ENCODE data around the gene TRUB2.
A peak's percentile ranks its signal among the peaks of the same experiment; 100 is the strongest.

Gene TRUB2, protein sequence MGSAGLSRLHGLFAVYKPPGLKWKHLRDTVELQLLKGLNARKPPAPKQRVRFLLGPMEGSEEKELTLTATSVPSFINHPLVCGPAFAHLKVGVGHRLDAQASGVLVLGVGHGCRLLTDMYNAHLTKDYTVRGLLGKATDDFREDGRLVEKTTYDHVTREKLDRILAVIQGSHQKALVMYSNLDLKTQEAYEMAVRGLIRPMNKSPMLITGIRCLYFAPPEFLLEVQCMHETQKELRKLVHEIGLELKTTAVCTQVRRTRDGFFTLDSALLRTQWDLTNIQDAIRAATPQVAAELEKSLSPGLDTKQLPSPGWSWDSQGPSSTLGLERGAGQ

DNA sequence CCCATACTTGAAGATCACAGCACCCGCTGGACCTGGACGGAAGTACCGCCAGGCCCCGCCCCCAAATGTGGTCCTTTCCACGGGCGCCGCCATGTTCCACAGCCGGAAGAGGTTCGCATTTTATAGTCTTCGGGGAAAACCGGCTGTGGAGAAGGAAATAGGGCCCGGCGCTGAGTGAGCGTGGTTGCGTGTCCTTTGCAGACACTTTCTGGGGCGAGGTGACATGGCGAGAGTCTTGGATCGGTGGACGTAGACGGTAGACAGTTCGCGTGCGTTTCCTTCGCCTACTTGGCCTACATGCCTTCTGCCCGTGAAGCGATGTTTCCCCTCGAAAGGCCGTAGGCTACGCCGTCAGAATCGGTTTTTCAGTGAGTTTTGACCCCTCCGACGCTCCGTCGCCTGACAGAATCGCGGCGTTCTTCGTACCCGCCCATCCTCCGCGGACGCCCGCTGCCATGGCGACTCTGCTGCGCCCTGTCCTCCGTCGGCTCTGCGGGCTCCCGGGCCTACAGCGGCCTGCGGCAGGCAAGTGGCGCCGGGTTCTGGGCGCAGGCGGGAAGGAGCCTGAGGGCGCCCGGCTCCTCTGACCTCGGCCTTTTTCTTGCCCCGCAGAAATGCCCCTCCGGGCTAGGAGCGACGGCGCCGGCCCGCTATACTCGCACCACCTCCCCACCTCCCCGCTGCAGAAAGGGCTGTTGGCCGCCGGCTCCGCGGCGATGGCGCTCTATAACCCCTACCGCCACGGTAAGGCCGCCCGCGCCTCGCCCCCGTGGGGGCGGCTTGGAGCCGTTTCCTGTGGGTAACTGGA, at the start of gene TRUB2, which contains the start of gene COQ4:
TSS of gene TRUB2 (minus strand) at position 44 of the 808 bp plus-strand sequence. CDS start at position 5, 39 bp downstream.
TSS of gene COQ4 (plus strand) at position 436 of the 808 bp plus-strand sequence. CDS start at position 456, 20 bp downstream.
- FAIRE-seq: peak; percentile 67

DNA sequence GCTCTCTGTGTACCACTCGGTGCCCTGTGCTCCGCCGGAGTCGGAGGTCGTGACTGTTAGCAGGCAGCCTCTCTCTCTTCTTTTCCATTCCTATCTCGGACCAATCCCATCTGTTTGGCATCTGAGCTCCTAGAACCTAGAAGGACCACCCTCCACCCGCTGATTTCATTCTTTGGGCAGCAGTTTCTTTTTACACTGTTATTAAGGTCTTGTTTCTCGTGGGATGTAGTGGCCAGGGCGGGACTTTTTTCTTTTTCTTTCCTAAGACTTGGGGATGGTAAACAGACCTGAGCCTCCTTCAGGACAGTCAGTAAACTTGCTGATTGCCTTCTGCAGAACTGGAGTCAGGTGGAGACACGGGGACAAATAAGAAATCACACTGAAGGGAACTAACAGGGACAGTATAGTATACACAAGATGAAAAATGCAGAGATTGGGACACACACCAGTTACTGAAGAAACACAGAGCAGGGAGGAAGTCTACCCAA, 49.4 kb upstream of the TRUB2 start:
- FAIRE-seq: no peak
- DNase-seq (ENCODE audit: extremely low spot score, insufficient read length, low read depth): no peak

More for the DNA sequence above, at the start of gene TRUB2, which contains the start of gene COQ4:
- peak; percentile 95 for DNase-seq (ENCODE audit: extremely low spot score, insufficient read length, low read depth)

DNA sequence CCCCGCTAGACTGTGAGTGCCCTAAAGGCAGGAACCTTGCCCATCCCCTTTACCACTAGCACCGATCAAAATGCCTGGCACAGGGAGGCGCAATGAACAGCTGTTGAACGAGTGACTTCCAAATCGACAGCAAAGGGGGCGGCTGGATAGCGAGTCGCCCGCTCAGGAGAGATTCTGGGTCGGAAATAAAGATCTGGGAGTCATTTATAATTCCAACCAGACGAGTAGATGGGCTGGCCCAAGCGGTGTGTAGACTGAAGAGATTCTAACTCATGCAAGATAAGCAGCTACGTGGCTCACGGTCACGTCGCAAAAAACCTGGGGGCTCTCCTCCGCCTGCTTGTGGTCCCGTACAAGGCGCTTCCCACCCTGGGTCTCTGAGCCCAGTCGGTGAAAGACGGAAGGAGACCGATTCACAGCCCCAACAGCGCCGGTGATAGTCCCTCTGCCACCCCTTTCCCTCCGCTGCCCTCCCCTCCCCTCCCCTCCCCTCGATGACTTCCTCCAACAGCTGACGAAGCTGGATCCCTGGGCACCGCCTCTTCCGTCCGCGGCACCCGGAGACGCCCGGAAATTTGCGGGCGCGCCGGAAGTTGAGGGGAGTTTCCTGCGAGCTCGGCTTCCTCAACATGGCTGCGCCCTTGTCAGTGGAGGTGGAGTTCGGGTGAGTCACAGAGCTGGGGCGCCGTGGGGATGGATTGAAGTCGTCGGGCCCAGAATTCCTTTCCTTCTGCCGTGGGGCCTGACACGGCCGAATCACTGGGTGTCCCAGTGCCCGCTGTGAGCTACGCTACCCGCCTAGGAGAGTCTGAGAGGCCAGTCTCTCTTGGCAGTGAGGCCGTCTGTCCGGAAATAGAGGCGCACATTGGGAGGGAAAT, 48.7 kb upstream of the TRUB2 start, which contains the start of gene URM1:
TSS of gene URM1 (plus strand) at position 623 of the 878 bp plus-strand sequence. CDS start at position 630, 7 bp downstream.
- peak; percentile 96 for DNase-seq (ENCODE audit: extremely low spot score, insufficient read length, low read depth)
- FAIRE-seq: peak; percentile 91

DNA sequence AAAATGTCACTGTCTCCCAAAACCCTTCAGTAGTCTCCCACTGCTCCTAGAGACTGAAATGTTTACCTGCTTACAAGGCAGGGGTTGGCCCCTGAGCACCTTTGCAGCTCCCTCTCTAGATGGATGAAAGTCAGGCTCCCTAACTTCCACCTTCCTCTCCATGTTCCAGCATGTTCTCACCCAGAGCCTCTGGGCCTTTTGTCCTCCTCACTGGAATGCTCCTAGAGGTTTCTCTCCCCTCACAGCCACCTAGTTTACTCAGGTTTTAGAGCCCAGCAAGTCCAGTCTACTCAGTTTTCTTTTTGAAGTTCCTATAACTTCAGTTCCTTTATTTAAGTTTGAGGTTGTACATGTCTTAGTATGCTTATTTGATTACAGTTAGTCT, 48.1 kb upstream of the TRUB2 start:
- FAIRE-seq (no peak), DNase-seq (ENCODE audit: extremely low spot score, insufficient read length, low read depth) (no peak)

DNA sequence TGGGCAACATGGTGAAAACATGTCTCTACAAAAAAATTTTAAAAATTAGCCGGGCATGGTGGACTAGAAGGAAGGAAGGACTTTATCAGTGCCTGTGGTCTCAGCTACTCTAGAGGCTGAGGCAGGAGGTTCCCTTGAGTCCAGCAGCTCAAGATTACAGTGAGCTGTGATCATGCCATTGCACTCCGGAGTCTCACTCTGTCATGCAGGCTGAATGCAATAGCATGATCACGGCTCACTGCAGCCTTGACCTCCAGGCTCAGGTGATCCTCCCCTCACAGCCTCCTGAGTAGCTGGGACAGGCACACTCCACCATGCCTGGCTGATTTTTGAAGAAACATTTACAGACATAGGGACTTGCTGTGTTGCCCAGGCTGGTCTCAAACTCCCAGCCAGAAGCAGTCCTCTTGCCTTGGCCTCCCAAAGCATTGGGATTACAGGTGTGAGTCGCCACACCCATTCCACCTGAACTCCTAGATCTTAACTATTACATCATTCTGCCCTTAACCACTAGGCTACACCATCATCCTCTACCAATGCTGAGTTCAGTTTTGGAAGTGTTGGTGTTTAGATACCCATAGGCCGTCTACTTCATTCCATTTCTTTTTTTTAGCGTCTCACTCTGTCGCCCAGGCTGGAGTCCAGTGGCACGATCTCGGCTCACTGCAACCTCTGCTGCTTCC, 46.9 kb upstream of the TRUB2 start:
- FAIRE-seq (no peak), DNase-seq (ENCODE audit: extremely low spot score, insufficient read length, low read depth) (no peak)

DNA sequence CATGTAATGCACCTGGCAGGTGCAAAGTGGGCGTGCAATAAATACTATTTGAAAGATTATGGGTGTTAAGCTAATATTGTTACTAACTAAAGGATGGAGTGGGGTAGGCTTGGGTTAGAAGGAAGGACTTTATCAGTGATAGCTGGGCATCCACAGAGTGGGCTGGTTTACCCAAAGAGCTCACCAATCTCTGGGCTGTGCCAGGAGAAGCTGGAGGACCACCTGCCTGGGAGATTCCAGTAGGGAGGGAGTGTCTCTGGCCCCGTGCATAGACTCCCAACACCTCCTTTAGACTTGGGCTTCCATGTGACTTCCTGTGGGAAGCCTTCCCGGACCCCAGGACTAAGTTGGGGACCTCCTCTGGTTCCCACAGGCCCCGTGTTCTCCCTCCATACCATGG, 43.3 kb upstream of the TRUB2 start:
- no peak for FAIRE-seq
- DNase-seq (ENCODE audit: extremely low spot score, insufficient read length, low read depth): no peak

DNA sequence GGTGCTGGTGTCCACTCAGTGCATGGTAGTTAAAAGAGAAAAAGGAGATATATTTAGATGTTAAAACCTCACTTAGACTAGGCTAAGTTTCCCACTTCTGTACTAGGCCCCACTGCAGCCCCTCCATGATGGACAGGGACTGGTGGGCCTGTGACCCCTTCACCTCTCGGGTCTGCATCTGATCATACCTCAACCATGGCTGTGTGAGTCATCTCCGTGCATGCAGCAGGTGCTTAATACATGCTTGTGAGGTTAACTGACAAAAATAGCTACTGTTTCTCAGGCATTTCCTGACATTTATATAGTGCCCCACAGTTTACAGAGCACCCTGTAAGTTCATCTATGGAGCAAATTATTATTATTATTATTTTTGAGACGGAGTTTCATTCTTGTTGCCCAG, 40.5 kb upstream of the TRUB2 start:
- no peak for DNase-seq (ENCODE audit: extremely low spot score, insufficient read length, low read depth)
- FAIRE-seq: no peak

DNA sequence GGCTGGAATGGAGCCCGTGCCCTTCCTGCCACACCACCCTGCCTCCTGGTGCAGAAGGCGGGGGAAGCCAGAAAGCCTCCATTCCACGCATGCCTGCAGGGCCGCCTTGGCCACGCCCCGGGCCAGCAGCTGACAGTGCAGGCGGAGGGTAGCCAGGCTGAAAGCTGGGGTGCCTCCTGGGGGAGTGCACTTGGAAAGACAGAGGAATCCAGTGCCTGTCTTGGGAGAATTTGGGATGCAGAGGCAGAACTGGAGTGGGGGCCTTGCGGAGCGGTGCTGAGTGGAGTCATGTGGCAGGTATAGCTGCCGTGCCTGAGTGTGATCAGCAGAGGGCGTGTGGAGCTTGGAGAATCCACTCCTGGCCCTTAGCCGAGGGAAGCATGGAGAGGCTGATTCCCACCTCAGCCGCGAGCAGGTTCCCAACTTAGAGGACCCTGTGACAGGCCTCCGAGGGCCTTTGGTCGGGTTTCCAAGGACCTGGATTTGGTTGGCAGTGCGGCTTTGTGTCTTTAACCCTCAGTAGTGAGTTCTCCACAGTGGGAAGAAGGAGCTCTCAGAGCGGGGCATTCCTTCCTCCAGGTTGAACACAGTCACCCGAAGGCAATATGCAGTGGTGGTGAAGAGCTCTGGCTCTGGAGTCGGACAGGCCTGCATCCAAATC, 39.9 kb upstream of the TRUB2 start:
- DNase-seq (ENCODE audit: extremely low spot score, insufficient read length, low read depth): peak; percentile 61

DNA sequence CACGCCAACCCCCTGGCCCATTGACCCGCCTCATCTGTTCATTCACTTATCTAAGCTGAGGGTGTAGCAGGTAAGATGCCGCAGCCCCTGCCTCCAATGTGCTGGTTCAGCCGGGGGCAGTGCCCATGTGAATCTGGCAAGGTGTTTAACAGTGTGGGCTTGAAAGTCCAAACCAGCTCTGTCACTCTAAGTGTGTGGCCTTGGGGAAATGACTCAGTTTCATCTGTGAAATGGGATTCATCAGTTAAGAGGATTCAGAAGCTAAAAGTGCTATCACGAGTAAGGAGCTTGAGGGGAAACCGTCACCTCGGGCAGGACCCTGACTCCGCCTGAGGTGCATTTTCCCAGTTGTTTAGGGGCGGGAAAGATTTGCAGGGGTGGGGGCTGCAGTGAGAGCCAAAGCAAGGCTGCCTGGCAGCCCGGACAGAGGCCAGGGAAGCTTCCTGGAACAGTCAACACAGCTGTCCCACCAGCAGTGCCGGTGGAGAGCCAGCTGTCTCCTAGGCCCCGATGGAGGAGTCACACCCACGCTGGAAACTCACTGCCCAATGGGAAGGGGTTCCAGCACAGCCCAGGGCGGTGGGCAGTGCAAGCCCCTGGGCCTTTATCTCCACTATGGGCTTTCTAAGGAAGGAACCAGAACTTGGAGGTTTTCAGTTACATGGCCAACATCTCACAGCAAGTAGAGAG, 39.2 kb upstream of the TRUB2 start:
- FAIRE-seq: no peak
- no peak for DNase-seq (ENCODE audit: extremely low spot score, insufficient read length, low read depth)

More for the DNA sequence above, 39.9 kb upstream of the TRUB2 start:
- FAIRE-seq: peak; percentile 64

DNA sequence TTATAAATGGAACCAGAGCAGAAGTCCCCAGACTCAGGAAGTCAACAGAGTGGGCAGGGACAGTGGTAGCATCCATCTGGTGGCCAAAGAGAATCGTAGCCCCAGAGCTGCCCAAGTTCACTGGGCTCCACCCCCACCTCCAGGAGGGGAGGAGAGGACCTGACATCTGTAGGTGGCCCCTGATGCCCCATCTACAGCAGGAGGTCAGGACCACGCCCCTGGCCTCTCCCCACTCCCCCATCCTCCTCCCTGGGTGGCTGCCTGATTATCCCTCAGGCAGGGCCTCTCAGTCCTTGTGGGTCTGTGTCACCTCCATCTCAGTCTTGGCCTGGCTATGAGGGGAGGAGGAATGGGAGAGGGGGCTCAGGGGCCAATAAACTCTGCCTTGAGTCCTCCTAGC, 38.6 kb upstream of the TRUB2 start:
- no peak for FAIRE-seq
- DNase-seq (ENCODE audit: extremely low spot score, insufficient read length, low read depth): no peak

DNA sequence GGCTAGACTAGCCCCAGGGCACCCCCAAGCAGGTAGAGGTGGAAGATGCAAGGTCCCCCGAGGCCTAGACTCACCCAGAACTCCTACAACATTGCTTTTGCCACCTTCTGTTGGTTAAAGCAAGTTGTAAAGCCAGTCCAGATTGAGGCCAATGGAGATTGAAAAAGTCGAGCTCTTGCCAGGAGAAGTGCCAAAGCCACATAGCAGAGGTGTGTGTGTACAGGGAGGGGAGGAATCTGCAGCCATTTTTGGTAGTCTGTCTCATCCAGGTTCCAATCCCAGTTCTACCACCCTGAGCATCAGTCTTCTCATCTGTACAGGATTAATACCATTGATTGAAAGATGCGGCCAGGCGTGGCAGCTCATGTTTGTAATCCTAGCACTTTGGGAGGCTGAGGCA, 36.6 kb upstream of the TRUB2 start:
- FAIRE-seq: no peak

DNA sequence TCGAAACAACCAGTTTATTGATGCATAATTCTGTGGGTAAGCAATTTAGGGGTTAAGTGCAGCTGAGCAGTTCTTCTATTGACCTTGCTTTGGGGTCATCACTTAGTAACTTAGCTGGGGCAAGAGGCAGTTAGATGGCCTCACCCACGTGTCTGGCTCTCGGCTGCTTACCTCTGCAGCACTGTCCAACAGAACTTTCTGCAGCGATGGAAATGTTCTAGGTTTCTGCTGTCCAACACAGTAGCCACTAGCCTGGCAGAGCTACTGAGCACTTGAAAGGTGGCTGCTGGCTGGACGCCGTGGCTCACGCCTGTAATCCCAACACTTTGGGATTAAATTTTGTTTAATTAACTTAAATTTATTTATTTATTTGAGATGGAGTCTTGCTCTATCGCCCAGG, 35.8 kb upstream of the TRUB2 start:
- DNase-seq (ENCODE audit: extremely low spot score, insufficient read length, low read depth) (no peak), FAIRE-seq (no peak)

More for the DNA sequence above, 36.6 kb upstream of the TRUB2 start:
- DNase-seq (ENCODE audit: extremely low spot score, insufficient read length, low read depth): no peak

DNA sequence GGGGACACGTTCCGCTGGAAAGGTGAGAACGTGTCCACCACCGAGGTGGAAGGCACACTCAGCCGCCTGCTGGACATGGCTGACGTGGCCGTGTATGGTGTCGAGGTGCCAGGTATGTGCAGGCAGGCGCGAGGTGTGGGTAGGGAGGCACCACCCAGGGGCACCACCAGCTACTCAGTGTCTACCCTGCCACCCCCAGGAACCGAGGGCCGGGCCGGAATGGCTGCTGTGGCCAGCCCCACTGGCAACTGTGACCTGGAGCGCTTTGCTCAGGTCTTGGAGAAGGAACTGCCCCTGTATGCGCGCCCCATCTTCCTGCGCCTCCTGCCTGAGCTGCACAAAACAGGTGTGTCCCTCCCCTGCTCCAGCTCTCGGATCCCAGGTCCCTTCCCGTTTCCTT, 33.2 kb upstream of the TRUB2 start:
- FAIRE-seq: no peak
- no peak for DNase-seq (ENCODE audit: extremely low spot score, insufficient read length, low read depth)

DNA sequence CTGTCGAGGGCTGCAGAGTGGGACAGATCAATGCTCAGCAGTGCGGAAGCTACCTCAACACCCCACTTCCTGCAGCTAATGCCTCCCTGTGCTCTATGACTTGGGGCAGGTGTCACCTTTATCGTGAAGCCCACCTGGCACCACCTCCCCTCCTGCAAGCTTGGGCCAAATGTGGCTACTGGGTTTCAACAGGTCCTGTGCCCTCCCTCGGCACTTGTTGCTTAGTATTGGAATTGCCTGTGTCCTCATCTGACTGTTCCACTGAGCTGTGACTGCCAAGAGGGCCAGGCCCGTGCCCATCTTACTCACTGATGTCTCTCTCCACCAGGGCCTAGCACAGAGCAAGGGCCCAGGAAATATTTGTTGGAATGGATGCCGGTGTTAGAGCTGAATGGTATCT, 27.5 kb upstream of the TRUB2 start:
- DNase-seq (ENCODE audit: extremely low spot score, insufficient read length, low read depth): no peak
- no peak for FAIRE-seq

DNA sequence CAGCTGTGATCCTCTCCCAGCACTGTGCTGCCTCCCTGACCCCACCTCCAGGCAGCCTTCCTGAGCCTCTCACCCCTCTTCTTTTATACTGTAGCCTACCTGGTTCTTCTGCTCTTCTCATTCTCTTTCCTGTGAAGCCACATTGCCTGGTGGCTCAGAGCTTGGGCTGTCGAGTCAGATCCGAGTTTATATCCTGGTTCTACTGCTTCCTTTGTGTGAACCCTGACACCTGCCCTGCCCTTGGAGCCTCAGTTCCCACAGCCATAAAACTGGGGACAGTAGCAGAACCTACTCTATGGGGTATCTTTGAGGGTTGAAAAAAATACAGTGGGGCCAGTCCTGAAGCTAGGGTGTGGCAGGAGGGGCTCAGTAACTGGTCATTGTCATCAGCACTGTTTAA, 26.9 kb upstream of the TRUB2 start:
- DNase-seq (ENCODE audit: extremely low spot score, insufficient read length, low read depth) (no peak), FAIRE-seq (no peak)

DNA sequence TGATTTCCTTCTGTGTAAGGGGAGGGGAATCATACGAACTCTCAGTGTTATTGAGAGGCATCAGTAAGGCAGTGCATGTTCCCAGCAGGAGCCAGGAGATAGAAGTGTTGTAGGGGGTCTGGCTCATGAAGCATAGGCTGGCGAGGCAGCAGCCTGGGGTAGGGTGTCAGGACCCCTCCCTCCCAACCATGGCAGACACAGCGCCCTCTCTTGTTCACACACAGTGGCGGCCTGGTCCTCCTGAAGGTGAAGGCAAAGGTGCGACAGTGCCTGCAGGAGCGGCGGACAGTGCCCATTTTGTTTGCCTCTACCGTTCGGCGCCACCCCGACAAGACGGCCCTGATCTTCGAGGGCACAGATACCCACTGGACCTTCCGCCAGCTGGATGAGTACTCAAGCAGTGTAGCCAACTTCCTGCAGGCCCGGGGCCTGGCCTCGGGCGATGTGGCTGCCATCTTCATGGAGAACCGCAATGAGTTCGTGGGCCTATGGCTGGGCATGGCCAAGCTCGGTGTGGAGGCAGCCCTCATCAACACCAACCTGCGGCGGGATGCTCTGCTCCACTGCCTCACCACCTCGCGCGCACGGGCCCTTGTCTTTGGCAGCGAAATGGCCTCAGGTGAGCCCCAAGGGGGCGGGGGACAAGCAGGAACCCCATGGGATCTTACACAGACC, 22.8 kb upstream of the TRUB2 start:
- no peak for FAIRE-seq
- no peak for DNase-seq (ENCODE audit: extremely low spot score, insufficient read length, low read depth)

DNA sequence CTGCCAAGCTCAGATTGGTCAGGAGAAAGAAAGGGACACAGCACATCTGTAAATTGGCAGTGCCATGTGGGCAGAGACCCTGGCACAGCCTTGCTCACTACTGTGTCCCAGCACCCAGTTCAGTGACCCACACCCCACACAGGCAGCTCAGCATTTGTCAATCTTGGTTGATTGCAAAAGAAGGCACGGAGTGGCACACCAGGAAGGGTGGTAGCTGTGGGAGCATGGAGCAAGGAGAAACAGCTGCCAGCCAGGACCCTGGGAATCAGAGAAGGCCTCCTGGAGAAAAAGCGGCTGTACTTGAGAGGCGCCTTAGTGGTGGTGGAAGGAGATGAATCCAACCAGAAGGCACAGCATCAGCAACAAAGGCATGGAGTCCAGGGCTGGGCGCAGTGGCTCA, 21.6 kb upstream of the TRUB2 start:
- FAIRE-seq (no peak), DNase-seq (ENCODE audit: extremely low spot score, insufficient read length, low read depth) (no peak)
